ENCODE results near the gene SHISA5.

SHISA5 gene

DNA sequence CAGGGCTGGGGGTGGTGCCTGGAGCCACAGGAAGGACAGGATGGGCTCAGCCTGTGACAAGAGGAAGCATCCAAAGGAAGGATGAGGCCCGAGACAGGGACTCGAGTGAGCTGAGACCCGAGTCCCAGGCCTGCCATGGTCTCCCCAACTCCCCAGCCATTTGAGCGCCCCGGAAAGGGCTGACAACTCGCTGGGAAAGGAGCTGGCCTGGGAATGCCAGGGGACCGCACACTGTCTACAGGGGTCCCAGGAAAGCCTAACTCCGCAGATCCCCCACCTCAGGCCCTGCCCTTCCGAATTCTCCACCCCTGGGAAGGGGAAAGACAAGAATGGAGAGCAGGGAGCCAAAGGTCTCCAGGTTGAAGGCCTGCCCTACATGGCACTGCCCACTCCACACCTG, 21.0 kb upstream of the SHISA5 start:
- DNase-seq: peak in 1 of 10 donors; percentile 73
- intact Hi-C loops (cut with DNase I): no loop called here

GRCh38 chr3:48521635-48522034, 17.7 kb upstream of the SHISA5 start:
- intact Hi-C loops (cut with DNase I): no loop called here
- DNase-seq: peak in 1 of 10 donors; percentile 74

DNA sequence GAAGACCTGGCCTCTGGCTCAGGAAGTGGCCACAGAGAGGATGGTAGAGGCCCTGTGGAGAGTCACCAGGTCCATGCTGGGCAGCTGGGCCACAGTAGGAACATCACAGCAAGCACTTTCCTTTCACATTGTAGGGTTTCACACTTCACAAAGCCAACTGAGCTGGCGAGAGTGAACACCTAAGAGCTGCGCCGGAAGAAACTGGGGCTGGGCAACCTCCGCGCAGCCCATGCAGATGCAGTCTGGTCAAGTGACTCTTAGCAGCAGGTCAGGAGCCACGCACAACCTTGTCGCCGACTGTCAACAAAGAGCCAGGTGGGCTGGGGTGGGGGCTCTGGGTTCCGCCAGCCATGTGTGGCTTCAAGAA, 15.3 kb upstream of the SHISA5 start:
- peak in 2 of 10 donors; percentile 35 to 50 for DNase-seq
- intact Hi-C loops (cut with DNase I): no loop called here

GRCh38 chr3:48518638-48519276, 14.8 kb upstream of the SHISA5 start:
- intact Hi-C loops (cut with DNase I): no loop called here
- peak in 2 of 10 donors; percentile 7 to 24 for DNase-seq

- intact Hi-C loops (cut with DNase I): no loop called here
- DNase-seq: peak in 2 of 10 donors; percentile 49 to 62
These were observed 14.1 kb upstream of the SHISA5 start for GRCh38 chr3:48518069-48518468.

DNA sequence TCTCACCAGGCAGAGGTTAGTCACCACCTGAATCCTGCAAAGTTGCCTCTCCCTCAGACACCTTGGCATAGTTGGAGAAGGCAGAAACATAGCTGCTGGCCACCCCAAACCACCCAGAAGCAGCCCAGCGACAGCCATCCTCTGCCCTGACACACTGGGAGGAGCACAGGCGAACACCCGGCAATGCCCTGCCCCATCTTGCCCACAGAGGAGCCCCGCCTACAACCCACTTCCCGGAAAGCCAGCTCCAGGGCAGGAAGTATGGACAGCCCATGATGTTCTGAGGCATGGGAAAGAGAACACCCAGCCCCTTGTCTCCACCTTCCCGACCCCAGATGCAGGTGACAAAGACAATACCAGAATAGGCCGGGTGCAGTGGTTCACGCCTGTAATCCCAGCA, 12.6 kb upstream of the SHISA5 start:
- intact Hi-C loops (cut with DNase I): no loop called here
- DNase-seq: peak in 2 of 10 donors; percentile 19 to 56

DNA sequence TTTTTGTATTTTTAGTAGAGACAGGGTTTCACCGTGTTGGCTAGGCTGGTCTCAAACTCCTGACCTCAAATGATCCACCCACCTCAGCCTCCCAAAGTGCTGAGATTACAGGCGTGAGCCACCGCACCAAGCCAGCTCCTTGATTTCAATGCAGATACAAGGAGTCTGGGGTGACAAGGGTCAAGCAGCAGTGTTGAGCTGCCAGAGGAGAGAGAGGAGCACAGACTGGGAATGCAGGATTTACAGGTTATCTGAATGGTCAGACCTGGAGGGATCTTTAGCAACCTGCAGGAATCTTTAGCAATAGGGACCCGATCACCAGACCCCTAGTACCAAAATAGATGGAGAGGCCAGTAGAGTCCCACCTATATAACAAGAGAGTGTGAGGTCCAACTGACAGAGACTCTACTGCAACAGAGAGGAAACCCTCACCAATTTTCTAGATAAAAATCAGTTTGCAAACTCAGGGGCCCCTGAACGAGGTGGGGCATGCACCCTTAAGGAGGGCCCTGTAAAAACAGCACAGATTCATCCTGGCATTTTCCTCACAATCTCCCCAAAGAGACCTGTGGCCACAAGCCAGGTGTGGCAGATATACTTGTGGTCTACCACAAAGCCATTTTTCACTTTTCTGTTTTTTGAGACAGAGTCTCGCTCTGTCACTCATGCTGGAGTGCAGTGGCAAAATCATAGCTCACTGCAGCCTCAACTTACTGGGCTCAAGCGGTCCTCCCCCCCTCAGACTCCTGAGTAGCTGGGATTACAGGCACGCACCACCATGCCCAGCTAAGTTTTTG, 10.7 kb upstream of the SHISA5 start:
- intact Hi-C loops (cut with DNase I): no loop called here
- DNase-seq: peak in 1 of 10 donors; percentile 18

- peak in 2 of 10 donors; percentile 21 to 39 for DNase-seq
- intact Hi-C loops (cut with DNase I): no loop called here
These were observed 7.6 kb upstream of the SHISA5 start for GRCh38 chr3:48511551-48511950.

- peak in 7 of 10 donors; percentile 13 to 83 (median 29) for DNase-seq
- intact Hi-C loops (cut with DNase I): no loop called here
These were observed 3.5 kb upstream of the SHISA5 start for GRCh38 chr3:48507256-48508061.

DNA sequence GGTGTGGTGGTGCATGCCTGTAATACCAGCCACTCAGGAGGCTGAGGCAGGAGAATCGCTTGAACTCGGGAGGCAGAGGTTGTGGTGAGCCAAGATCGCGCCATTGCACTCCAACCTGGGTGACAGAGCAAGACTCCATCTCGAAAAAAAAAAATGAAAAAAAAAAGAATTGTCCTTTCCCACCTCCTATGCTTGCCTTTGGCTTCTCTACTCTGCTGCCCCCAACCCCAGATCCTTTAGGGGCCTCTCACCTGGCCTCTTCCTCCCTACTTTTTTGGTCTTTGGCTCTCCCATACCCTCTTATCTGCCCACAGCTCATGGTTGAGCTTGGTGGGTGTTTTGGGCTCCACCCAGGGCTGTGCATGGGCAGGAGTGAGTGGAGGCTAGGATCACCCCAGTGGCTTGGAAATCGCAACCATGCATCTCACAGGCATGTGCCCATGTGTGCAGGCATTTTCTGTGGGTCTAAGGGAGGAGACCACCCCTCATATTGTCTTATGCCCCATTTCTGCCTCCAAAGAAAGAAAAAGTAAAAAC, 2.1 kb upstream of the SHISA5 start:
- intact Hi-C loops (cut with DNase I): no loop called here
- DNase-seq: peak in 2 of 10 donors; percentile 49 to 57

- intact Hi-C loops (cut with DNase I): no loop called here
- DNase-seq: peak in 3 of 10 donors; percentile 28 to 69 (median 34)
These were observed 1.2 kb upstream of the SHISA5 start for GRCh38 chr3:48505146-48505545.

- intact Hi-C loops (cut with DNase I): loop anchor here (5.0 kb wide), 1 partner anchor 36 kb away; a partner anchor contains a TSS
These were observed 448 bp downstream of the SHISA5 start for GRCh38 chr3:48503401-48504050.

DNA sequence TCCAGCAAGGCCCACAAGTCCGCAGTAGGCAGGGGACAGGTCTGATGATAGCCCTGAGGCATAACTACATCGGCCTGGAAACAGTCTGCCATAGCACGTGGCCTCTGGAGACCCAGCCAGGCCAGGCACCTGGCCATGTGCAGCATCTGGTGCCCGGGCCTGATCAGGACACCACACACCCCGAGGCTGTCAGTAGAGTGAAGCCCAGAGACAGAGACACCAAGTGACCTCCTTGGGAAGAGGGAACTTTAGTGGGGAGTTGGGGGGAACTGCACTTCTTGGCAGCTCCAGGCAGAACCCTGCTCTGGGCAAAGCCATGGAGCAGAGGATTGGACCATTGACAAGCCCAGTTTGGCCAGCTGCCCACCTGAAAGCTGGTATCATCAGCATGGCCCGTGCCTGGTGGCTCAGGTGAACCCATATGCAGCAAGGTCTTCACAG, 1.2 kb downstream of the SHISA5 start:
- intact Hi-C loops (cut with DNase I): loop anchor here (5.0 kb wide), 1 partner anchor 35 kb away; a partner anchor contains a TSS
- DNase-seq: peak in 9 of 10 donors; percentile 15 to 87 (median 50)

More at GRCh38 chr3:48503401-48504050, 448 bp downstream of the SHISA5 start:
- peak in 6 of 10 donors; percentile 21 to 81 (median 50) for DNase-seq

- intact Hi-C loops (cut with DNase I): loop anchor here (5.0 kb wide), 1 partner anchor 35 kb away; a partner anchor contains a TSS
- DNase-seq: peak in 3 of 10 donors; percentile 47 to 76 (median 56)
These were observed 1.9 kb downstream of the SHISA5 start for GRCh38 chr3:48502121-48502520.

DNA sequence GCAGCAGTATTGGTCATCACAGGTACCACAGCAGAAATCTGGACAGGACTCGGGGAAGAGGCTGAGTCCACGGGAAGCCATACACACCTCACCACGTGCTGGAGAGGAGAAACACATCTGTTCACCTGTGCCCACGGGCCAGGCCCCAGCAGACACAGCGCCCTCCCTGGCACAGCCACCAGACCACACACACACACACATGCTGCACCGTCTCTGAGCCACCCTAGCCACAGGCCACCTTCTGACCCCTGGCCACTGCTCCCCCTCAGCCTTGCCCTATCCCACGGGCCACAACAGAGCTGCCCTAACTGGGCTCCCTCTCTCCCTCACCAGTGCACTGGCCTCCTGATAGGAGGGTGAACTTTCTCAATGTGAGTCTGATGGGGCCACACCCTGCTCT, 2.8 kb downstream of the SHISA5 start:
- intact Hi-C loops (cut with DNase I): loop anchor here (5.0 kb wide), 1 partner anchor 34 kb away; a partner anchor contains a TSS
- DNase-seq: peak in 2 of 10 donors; percentile 48 to 74

DNA sequence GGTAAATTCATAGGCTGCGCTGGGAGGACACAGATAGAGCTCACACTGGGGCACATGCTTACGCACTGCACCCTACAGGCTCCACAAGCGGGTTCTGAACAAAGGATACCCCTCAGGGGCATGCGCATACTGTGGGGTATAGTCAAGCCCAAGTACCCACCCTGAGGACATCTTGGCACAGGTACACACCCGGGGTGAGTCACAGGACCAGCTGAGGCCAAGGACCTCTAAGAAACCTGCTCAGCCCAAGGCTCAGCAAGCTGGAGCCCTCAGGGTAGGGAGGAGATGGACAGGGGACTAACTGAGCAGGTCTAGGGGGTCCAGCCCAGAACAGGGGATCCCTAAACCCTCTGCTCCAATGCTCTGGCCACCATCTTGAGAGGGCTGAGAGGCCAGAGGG, 3.3 kb downstream of the SHISA5 start:
- intact Hi-C loops (cut with DNase I): loop anchor here (5.0 kb wide), 1 partner anchor 33 kb away; a partner anchor contains a TSS
- DNase-seq: peak in 2 of 10 donors; percentile 29 to 30

DNA sequence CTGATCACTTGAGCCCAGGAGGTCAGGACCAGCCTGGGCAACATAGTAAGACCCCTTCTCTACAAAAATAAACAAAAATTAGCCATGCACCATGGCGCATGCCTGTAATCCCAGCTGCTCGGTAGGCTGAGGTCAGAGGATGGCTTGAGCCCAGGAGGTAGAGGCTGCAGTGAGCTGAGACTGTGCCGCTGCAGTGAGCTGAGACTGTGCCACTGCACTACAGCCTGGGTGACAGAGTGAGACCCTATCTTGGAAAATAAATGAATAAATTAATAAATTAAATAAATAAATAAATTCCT, 10.8 kb downstream of the SHISA5 start:
- intact Hi-C loops (cut with DNase I): no loop called here
- DNase-seq: peak in 3 of 10 donors; percentile 26 to 83 (median 33)

GRCh38 chr3:48492461-48493202, 11.3 kb downstream of the SHISA5 start:
- peak in 1 of 10 donors; percentile 14 for DNase-seq
- intact Hi-C loops (cut with DNase I): no loop called here

DNA sequence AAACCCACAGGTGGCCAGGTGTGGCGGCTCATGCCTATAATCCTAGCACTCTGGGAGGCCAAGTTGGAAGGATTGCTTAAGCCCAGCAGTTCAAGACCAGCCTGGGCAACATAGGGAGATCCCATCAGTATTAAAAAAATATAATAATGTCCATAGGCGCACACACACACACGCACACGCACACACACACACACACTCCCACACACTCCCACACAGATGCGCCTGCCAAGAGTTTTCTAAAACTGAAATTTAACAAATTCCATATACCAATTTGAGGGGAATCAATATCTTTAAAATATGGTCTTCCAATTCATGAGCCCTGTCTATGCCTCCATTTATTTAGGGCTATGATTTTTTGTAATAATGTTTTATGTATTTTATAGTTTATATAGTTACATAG, 17.0 kb downstream of the SHISA5 start:
- intact Hi-C loops (cut with DNase I): no loop called here

More for the DNA sequence above, 17.0 kb downstream of the SHISA5 start:
- no peak for DNase-seq

All from posterior cingulate gyrus (tissue), 11 donors.